Neural cell (in vitro differentiated cells): ENCODE results near the gene LTA4H. TPM values are rescaled to one million over a fixed set of nuclear protein-coding genes. Genes with fewer than 3 reads are reported as not detected.

Source experiments
- H2AFZ ChIP-seq: fragments of 200-600, 300-800 bp; sonication (generic), shearing (Covaris generic); 2 replicates; pipeline ENCODE4 v1.6.0; 2014; ENCODE audit warnings: low read depth, mild to moderate bottlenecking, antibody characterized with exemption, low read length, moderate library complexity
- H3F3A ChIP-seq: fragments of 200-600 bp; shearing (Covaris generic); 2 replicates; pipeline ENCODE4 v1.6.1; 2016; ENCODE audit warnings: mild to moderate bottlenecking, moderate library complexity, mixed read lengths, antibody characterized with exemption, low read length; ENCODE audit not compliant: insufficient read depth, poor library complexity, severe bottlenecking
- H3K27ac ChIP-seq: fragments of 200-600, 300-800 bp; sonication (generic), shearing (Covaris generic); 2 replicates; pipeline ENCODE4 v1.5.1; 2014; ENCODE audit warnings: mild to moderate bottlenecking, low read length, moderate library complexity
- H3K27me3 ChIP-seq: fragments of 300-800, 200-600 bp; sonication (generic), shearing (Covaris generic); 2 replicates; pipeline ENCODE4 v1.6.0; 2014; ENCODE audit warnings: mild to moderate bottlenecking, low read depth, low read length, moderate library complexity; ENCODE audit not compliant: insufficient read depth
- H3K36me3 ChIP-seq: fragments of 300-800, 200-600 bp; sonication (generic), shearing (Covaris generic); 2 replicates; pipeline ENCODE4 v1.5.1; 2014; ENCODE audit warnings: mild to moderate bottlenecking, antibody characterized with exemption, low read length, moderate library complexity; ENCODE audit not compliant: insufficient read depth
- H3K4me2 ChIP-seq: fragments of 300-800, 200-600 bp; sonication (generic), shearing (Covaris generic); 2 replicates; pipeline ENCODE4 v1.6.0; 2014; ENCODE audit warnings: mild to moderate bottlenecking, low read length
- H3K4me3 ChIP-seq: fragments of 300-800, 200-600 bp; sonication (generic), shearing (Covaris generic); 2 replicates; pipeline ENCODE4 v1.5.1; 2014; ENCODE audit warnings: mild to moderate bottlenecking, low read length, moderate library complexity
- H3K79me2 ChIP-seq: fragments of 200-600 bp; shearing (Covaris generic); replicated peaks from 2 replicates; pipeline ENCODE4 v1.6.0; 2014; ENCODE audit warnings: mild to moderate bottlenecking, low read length, moderate library complexity; ENCODE audit not compliant: insufficient read depth
- H3K9ac ChIP-seq: fragments of 300-800, 200-600 bp; sonication (generic), shearing (Covaris generic); 2 replicates; pipeline ENCODE4 v1.6.1; 2016; ENCODE audit warnings: mild to moderate bottlenecking, low read length, mixed read lengths
- H3K9me2 ChIP-seq: fragments of 200-600 bp; shearing (Covaris generic); 2 replicates; pipeline ENCODE4 v1.6.1; 2016; ENCODE audit warnings: mild to moderate bottlenecking, low read length, mixed read lengths; ENCODE audit not compliant: insufficient read depth
- H3K9me3 ChIP-seq: fragments of 200-600, 300-800 bp; sonication (generic), shearing (Covaris generic); 2 replicates; pipeline ENCODE4 v1.6.1; 2016; ENCODE audit warnings: mild to moderate bottlenecking, mixed run types, low read length, moderate library complexity, mixed read lengths
- H4K20me1 ChIP-seq: fragments of 200-600 bp; shearing (Covaris generic); 2 replicates; pipeline ENCODE4 v1.6.1; 2016; ENCODE audit warnings: mild to moderate bottlenecking, mixed run types; ENCODE audit not compliant: insufficient read depth
- CTCF ChIP-seq: fragments of 450-650 bp; IDR thresholded peaks from 2 replicates; pipeline ENCODE4 v1.5.1; 2014; ENCODE audit warnings: antibody characterized with exemption, mild to moderate bottlenecking, moderate library complexity; ENCODE audit not compliant: poor library complexity, severe bottlenecking
- EP300 ChIP-seq: fragments of 450-650 bp; conservative IDR thresholded peaks from 2 replicates; pipeline ENCODE4 v1.6.1; 2014; ENCODE audit warnings: antibody characterized with exemption, mild to moderate bottlenecking, moderate library complexity; ENCODE audit not compliant: poor library complexity, severe bottlenecking
- EZH2 ChIP-seq: fragments of 200-600, 300-800 bp; shearing (Covaris generic), sonication (generic); IDR thresholded peaks from 2 replicates; pipeline ENCODE4 v1.6.1; 2014; ENCODE audit warnings: antibody characterized with exemption, low read length, borderline replicate concordance, mild to moderate bottlenecking; ENCODE audit not compliant: insufficient read depth, poor library complexity, severe bottlenecking
- MXI1 ChIP-seq: fragments of 450-650 bp; conservative IDR thresholded peaks from 2 replicates; pipeline ENCODE4 v1.6.1; 2014; ENCODE audit warnings: antibody characterized with exemption, mild to moderate bottlenecking; ENCODE audit not compliant: poor library complexity, severe bottlenecking
- POLR2AphosphoS5 ChIP-seq: IDR thresholded peaks from 2 replicates; pipeline ENCODE4 v1.6.1; 2012
- RAD21 ChIP-seq: fragments of 450-650 bp; conservative IDR thresholded peaks from 2 replicates; pipeline ENCODE4 v1.6.1; 2014; ENCODE audit warnings: antibody characterized with exemption, mild to moderate bottlenecking, moderate library complexity
- REST ChIP-seq: IDR thresholded peaks from 2 replicates; pipeline ENCODE4 v1.6.1; 2012; ENCODE audit warnings: borderline replicate concordance
- SMC3 ChIP-seq: fragments of 450-650 bp; conservative IDR thresholded peaks from 2 replicates; pipeline ENCODE4 v1.6.1; 2014; ENCODE audit warnings: antibody characterized with exemption, mild to moderate bottlenecking, moderate library complexity; ENCODE audit not compliant: poor library complexity
- TAF1 ChIP-seq: IDR thresholded peaks from 2 replicates; pipeline ENCODE4 v1.6.1; 2012; ENCODE audit warnings: low read depth
- polyA plus RNA-seq: library from polyadenylated mRNA; depleted of rRNA; stranded (reverse); fragments of >200 nt; gene quantifications from 2 replicates; pipeline ENCODE4 v1.2.3, GENCODE V29; 2014

The LTA4H gene
- polyA plus RNA-seq, 1 donor from 2014 or later, result 55.3 TPM

DNA sequence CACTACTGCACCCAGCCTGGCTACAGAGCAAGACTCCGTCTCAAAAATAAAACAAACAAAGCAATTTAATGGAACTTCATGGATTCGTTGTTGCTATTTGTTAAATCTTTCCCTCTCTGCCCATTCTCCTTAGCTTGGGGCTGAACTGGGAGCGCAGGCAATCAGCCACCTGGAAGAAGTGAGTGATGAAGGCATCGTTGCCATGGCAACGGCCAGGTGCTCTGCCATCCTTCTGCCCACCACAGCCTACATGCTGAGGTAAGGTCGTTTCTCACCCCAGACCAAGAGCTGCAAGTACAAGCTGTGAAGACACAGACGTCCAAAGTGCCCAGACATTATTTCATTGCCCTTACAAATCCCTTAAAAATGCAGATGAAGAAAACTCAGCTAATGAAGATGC lies 73.2 kb downstream of the LTA4H start:
- Histone ChIP-seq H3K27ac (no peak overlapping the region), H3K9me3 (no peaks in the 10 kb centered on the region), H3K36me3 (no peaks in the 10 kb centered on the region), H4K20me1 (no peaks in the 10 kb centered on the region), H3K79me2 (no peaks in the 10 kb centered on the region), H3K4me3 (no peak overlapping the region), H3F3A (no peaks in the 10 kb centered on the region), H3K4me2 (no peak overlapping the region), H3K9ac (no peak overlapping the region), H2AFZ (no peak overlapping the region), H3K9me2 (no peaks in the 10 kb centered on the region), H3K27me3 (no peaks in the 10 kb centered on the region)
- no peak for TF ChIP-seq SMC3
- no peak for TF ChIP-seq TAF1
- no peak for TF ChIP-seq EP300
- no peak for TF ChIP-seq CTCF
- no peak for TF ChIP-seq RAD21
- TF ChIP-seq POLR2AphosphoS5, result no peak
- no peak for TF ChIP-seq MXI1
- TF ChIP-seq REST, result no peak
- no peak for TF ChIP-seq EZH2

- no peak overlapping the region for H3K27ac ChIP-seq
- H3K9me2 ChIP-seq, result no peaks in the 10 kb centered on the region
- no peak overlapping the region for H2AFZ ChIP-seq
- TF ChIP-seq POLR2AphosphoS5, result no peak
- no peak for TF ChIP-seq EZH2
- TF ChIP-seq CTCF, result no peak
- TF ChIP-seq SMC3, result no peak
- no peak for TF ChIP-seq TAF1
- TF ChIP-seq RAD21, result no peak
- TF ChIP-seq MXI1, result no peak
- TF ChIP-seq REST, result no peak
- no peak for TF ChIP-seq EP300
- H3K79me2 ChIP-seq, result no peaks in the 10 kb centered on the region
- H4K20me1 ChIP-seq, result no peaks in the 10 kb centered on the region
- no peak overlapping the region for H3K4me3 ChIP-seq
- H3K36me3 ChIP-seq, result no peaks in the 10 kb centered on the region
- no peak overlapping the region for H3K4me2 ChIP-seq
- no peaks in the 10 kb centered on the region for H3K27me3 ChIP-seq
- H3K9ac ChIP-seq, result no peak overlapping the region
- no peaks in the 10 kb centered on the region for H3K9me3 ChIP-seq
- H3F3A ChIP-seq, result no peaks in the 10 kb centered on the region
Measured at GRCh38 chr12:95960241-95960640, 75.1 kb downstream of the LTA4H start.
